ENCODE measurements around the gene KCTD7. TPM values are rescaled to one million over a fixed set of nuclear protein-coding genes. Genes with fewer than 3 reads are reported as not detected.

Gene KCTD7
- polyA plus RNA-seq, 1 donor (not counting 4 experiments of a cell fraction or from before 2014, with no cell fraction given) = 3.7 TPM

DNA sequence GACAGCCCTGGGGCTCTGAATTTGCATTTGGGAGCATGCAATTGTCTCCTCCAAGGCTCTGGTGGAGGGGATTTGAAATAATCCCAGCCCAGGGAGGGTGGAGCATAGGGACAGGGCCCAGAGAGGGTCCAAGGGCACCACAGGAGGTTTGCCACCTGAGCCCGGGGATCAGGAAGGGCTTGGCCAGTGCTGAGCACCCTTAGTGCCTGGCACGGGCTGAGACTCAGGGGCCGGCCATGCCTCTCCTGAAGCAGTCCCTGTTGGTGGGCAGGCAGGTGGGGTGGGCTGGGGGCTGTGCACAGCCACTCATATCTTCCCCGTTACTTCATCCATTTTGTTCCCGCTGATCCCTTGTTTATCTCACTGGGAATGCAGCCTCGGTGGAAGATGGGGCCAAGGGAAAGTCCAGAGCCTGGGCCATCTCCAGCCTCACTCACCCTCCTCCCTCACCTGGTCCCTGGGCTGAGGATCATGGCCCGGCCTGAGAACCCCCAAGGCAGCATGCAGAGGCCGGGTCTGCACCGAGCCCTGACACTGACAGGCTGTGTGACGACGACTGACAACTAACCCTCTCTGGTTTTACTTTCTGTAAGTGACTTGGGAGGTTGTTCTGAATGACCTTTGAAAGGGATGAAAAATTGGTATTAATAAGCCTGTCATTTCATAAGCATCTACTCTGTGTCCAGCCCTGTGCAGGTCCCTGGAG is 38.5 kb downstream of the KCTD7 start:
- no peak overlapping the region for H3K27ac ChIP-seq (ENCODE audit: control insufficient read depth, insufficient read depth, low read length)
- H3K4me1 ChIP-seq (ENCODE audit: control insufficient read depth, extremely low read depth, insufficient read depth, low read length) = no peaks in the 10 kb centered on the region
- no peak overlapping the region for H3K4me3 ChIP-seq (ENCODE audit: control insufficient read depth in 2 of 3, extremely low read depth in 1 of 3, insufficient read depth in 2 of 3, low read depth in 1 of 3, low read length in 3 of 3)
- H2AFZ ChIP-seq (ENCODE audit: control insufficient read depth, low read length) = no peak overlapping the region
- H3K4me2 ChIP-seq (ENCODE audit: control insufficient read depth, extremely low read depth, insufficient read depth, low read depth, low read length) = no peak overlapping the region
- no peaks in the 10 kb centered on the region for H3K27me3 ChIP-seq (ENCODE audit: control insufficient read depth, extremely low read depth, insufficient read depth, low read length)
- no peak for TF ChIP-seq EZH2 (IDR thresholded peaks at IDR 0.05; ENCODE audit: low read length)
- TF ChIP-seq, protein P1, sequence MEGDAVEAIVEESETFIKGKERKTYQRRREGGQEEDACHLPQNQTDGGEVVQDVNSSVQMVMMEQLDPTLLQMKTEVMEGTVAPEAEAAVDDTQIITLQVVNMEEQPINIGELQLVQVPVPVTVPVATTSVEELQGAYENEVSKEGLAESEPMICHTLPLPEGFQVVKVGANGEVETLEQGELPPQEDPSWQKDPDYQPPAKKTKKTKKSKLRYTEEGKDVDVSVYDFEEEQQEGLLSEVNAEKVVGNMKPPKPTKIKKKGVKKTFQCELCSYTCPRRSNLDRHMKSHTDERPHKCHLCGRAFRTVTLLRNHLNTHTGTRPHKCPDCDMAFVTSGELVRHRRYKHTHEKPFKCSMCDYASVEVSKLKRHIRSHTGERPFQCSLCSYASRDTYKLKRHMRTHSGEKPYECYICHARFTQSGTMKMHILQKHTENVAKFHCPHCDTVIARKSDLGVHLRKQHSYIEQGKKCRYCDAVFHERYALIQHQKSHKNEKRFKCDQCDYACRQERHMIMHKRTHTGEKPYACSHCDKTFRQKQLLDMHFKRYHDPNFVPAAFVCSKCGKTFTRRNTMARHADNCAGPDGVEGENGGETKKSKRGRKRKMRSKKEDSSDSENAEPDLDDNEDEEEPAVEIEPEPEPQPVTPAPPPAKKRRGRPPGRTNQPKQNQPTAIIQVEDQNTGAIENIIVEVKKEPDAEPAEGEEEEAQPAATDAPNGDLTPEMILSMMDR (optimal IDR thresholded peaks at IDR 0.05 in 1 of 3, IDR thresholded peaks at IDR 0.05 in 1 of 3, conservative IDR thresholded peaks at IDR 0.05 in 1 of 3; ENCODE audit: extremely low read depth in 1 of 3, insufficient read depth in 2 of 3, low read length in 3 of 3) = no peak
- H3K36me3 ChIP-seq (ENCODE audit: control insufficient read depth in 2 of 2, extremely low read depth in 1 of 2, insufficient read depth in 2 of 2, low read length in 2 of 2) = peaks cover 4 to 5% of the 10 kb centered on the region in 2 experiments
- H3K9me1 ChIP-seq (ENCODE audit: control insufficient read depth, extremely low read depth, insufficient read depth, low read length) = peaks cover 3% of the 10 kb centered on the region
- peaks cover 10% of the 10 kb centered on the region for H4K20me1 ChIP-seq (ENCODE audit: control insufficient read depth, extremely low read depth, insufficient read depth, low read length)
- peaks cover 40% of the 10 kb centered on the region for H3K79me2 ChIP-seq (ENCODE audit: control insufficient read depth, insufficient read depth, low read length)
- DNase-seq (ENCODE audit: low read depth, low spot score) (no peak), FAIRE-seq (no peak)
- H3K9me3 ChIP-seq (ENCODE audit: control insufficient read depth, low read depth, low read length) = no peaks in the 10 kb centered on the region
- dilution Hi-C loops (cut with MboI; ENCODE audit: extremely low pct_ligation_motif_present, low sequenced_read_pairs) = no loop called here
- no peak overlapping the region for H3K9ac ChIP-seq (ENCODE audit: control insufficient read depth, extremely low read depth, insufficient read depth, low read length)

DNA sequence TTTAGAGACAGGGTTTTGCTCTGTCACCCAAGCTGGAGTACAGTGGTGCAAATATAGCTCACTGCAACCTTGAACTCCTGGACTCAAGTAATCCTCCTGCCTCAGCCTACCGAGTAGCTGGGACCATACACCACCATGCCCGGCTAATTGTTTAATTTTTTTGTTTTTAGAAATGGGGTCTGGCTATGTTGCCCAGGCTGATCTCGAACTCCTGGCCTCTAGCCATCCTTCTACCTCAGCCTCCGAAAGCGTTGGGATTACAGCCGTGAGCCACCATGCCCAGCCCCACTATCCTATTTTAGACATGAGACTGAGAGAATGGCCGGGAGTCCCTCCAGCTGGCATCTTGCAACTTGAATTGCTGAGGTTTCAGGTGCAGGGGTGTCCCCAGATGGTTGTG is 39.4 kb downstream of the KCTD7 start:
- Histone ChIP-seq H3K27ac (ENCODE audit: control insufficient read depth, insufficient read depth, low read length) (no peak overlapping the region), H3K79me2 (ENCODE audit: control insufficient read depth, insufficient read depth, low read length) (peaks cover 33% of the 10 kb centered on the region)

More for the DNA sequence above, 39.4 kb downstream of the KCTD7 start:
- no peak overlapping the region for H3K4me2 ChIP-seq (ENCODE audit: control insufficient read depth, extremely low read depth, insufficient read depth, low read depth, low read length)
- no peak overlapping the region for H2AFZ ChIP-seq (ENCODE audit: control insufficient read depth, low read length)
- H3K4me1 ChIP-seq (ENCODE audit: control insufficient read depth, extremely low read depth, insufficient read depth, low read length) = peaks cover 1% of the 10 kb centered on the region
- no peak for DNase-seq (ENCODE audit: low read depth, low spot score)
- H3K9me3 ChIP-seq (ENCODE audit: control insufficient read depth, low read depth, low read length) = no peaks in the 10 kb centered on the region
- H3K36me3 ChIP-seq (ENCODE audit: control insufficient read depth in 2 of 2, extremely low read depth in 1 of 2, insufficient read depth in 2 of 2, low read length in 2 of 2) = peaks cover 4 to 5% of the 10 kb centered on the region in 2 experiments
- H3K4me3 ChIP-seq (ENCODE audit: control insufficient read depth in 2 of 3, extremely low read depth in 1 of 3, insufficient read depth in 2 of 3, low read depth in 1 of 3, low read length in 3 of 3) = no peak overlapping the region
- FAIRE-seq = no peak
- peaks cover 6% of the 10 kb centered on the region for H4K20me1 ChIP-seq (ENCODE audit: control insufficient read depth, extremely low read depth, insufficient read depth, low read length)
- TF ChIP-seq, protein P1 (optimal IDR thresholded peaks at IDR 0.05 in 1 of 3, IDR thresholded peaks at IDR 0.05 in 1 of 3, conservative IDR thresholded peaks at IDR 0.05 in 1 of 3; ENCODE audit: extremely low read depth in 1 of 3, insufficient read depth in 2 of 3, low read length in 3 of 3) = no peak
- TF ChIP-seq EZH2 (IDR thresholded peaks at IDR 0.05; ENCODE audit: low read length) = no peak
- peaks cover 3% of the 10 kb centered on the region for H3K9me1 ChIP-seq (ENCODE audit: control insufficient read depth, extremely low read depth, insufficient read depth, low read length)
- no peak overlapping the region for H3K9ac ChIP-seq (ENCODE audit: control insufficient read depth, extremely low read depth, insufficient read depth, low read length)
- H3K27me3 ChIP-seq (ENCODE audit: control insufficient read depth, extremely low read depth, insufficient read depth, low read length) = no peaks in the 10 kb centered on the region
- dilution Hi-C loops (cut with MboI; ENCODE audit: extremely low pct_ligation_motif_present, low sequenced_read_pairs) = no loop called here
